ENCODE measurements around the gene UBE2D3. TPM values are rescaled to one million over a fixed set of nuclear protein-coding genes. Genes with fewer than 3 reads are reported as not detected.

The UBE2D3 gene
- 210 to 235 TPM (median 218 TPM) in 5 replicates for total RNA-seq (2022; extraction: Qiagen RNA extraction; ENCODE audit: low read depth)

GRCh38 chr4:102826890-102827673, at the start of gene UBE2D3:
TSS of gene UBE2D3 (minus strand) at chr4:102827551. CDS start at chr4:102826508, 1,043 bp downstream.

GRCh38 chr4:102868781-102869568, 41.6 kb upstream of the UBE2D3 start, which contains the start of gene CISD2:
TSS of gene CISD2 (plus strand) at chr4:102868992. CDS start at chr4:102869085, 93 bp downstream.

GRCh38 chr4:102760645-102761295, 66.6 kb downstream of the UBE2D3 start, which contains the start of gene MANBA:
TSS of gene MANBA (minus strand) at chr4:102760968. CDS start at chr4:102760894, 74 bp downstream.

Other genes starting within 250 kb of the UBE2D3 start
- 12.4 to 14.9 TPM (median 13.0 TPM) in 5 replicates for gene MANBA, start 66.6 kb downstream of the UBE2D3 start, total RNA-seq (2022; extraction: Qiagen RNA extraction; ENCODE audit: low read depth)
- 36.8 to 41.3 TPM (median 37.1 TPM) in 5 replicates for gene CISD2, start 41.4 kb upstream of the UBE2D3 start, total RNA-seq (2022; extraction: Qiagen RNA extraction; ENCODE audit: low read depth)
- gene SLC9B1, start 192.2 kb upstream of the UBE2D3 start, total RNA-seq (2022; extraction: Qiagen RNA extraction; ENCODE audit: low read depth): 0.16 to 0.28 TPM in 2 of 5 replicates, not detected in the others
- 7.3 to 8.2 TPM (median 7.6 TPM) in 5 replicates for gene SLC9B2, start 249.2 kb upstream of the UBE2D3 start, total RNA-seq (2022; extraction: Qiagen RNA extraction; ENCODE audit: low read depth)